HG02678 (cell line): ENCODE data around the gene LARP6.

Experiments
- ATAC-seq: cut with Tn5 transposase; IDR thresholded peaks from one replicate; pipeline ENCODE4 v1.9.1; 2021; ENCODE audit warnings: mild to moderate bottlenecking, moderate library complexity; ENCODE audit not compliant: unreplicated experiment

LARP6 gene

GRCh38 chr15:70796516-70797310 lies 57.2 kb downstream of the LARP6 start:
- ATAC-seq = no peak

GRCh38 chr15:70795311-70795665 lies 58.7 kb downstream of the LARP6 start:
- ATAC-seq = no peak

- no peak for ATAC-seq
These were observed 59.2 kb downstream of the LARP6 start for GRCh38 chr15:70794596-70795310.

GRCh38 chr15:70793694-70794093 lies 60.3 kb downstream of the LARP6 start:
- no peak for ATAC-seq

- ATAC-seq = no peak
These were observed 61.8 kb downstream of the LARP6 start for GRCh38 chr15:70792171-70792573.

- ATAC-seq = no peak
These were observed 62.7 kb downstream of the LARP6 start for GRCh38 chr15:70791259-70791658.

- no peak for ATAC-seq
These were observed 64.7 kb downstream of the LARP6 start for GRCh38 chr15:70789213-70789612.

- no peak for ATAC-seq
These were observed 65.6 kb downstream of the LARP6 start for GRCh38 chr15:70788114-70789049.

- no peak for ATAC-seq
These were observed 67.0 kb downstream of the LARP6 start for GRCh38 chr15:70786996-70787395.

GRCh38 chr15:70783610-70784022 lies 70.3 kb downstream of the LARP6 start:
- no peak for ATAC-seq

- ATAC-seq = no peak
These were observed 70.9 kb downstream of the LARP6 start for GRCh38 chr15:70783041-70783440.

GRCh38 chr15:70781236-70781635 lies 72.7 kb downstream of the LARP6 start:
- ATAC-seq = no peak
